ENCODE data around the gene NRAP.

GRCh38 chr10:113663142-113663541, 699 bp downstream of the NRAP start:
- TF ChIP-seq, protein P1, sequence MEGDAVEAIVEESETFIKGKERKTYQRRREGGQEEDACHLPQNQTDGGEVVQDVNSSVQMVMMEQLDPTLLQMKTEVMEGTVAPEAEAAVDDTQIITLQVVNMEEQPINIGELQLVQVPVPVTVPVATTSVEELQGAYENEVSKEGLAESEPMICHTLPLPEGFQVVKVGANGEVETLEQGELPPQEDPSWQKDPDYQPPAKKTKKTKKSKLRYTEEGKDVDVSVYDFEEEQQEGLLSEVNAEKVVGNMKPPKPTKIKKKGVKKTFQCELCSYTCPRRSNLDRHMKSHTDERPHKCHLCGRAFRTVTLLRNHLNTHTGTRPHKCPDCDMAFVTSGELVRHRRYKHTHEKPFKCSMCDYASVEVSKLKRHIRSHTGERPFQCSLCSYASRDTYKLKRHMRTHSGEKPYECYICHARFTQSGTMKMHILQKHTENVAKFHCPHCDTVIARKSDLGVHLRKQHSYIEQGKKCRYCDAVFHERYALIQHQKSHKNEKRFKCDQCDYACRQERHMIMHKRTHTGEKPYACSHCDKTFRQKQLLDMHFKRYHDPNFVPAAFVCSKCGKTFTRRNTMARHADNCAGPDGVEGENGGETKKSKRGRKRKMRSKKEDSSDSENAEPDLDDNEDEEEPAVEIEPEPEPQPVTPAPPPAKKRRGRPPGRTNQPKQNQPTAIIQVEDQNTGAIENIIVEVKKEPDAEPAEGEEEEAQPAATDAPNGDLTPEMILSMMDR (IDR thresholded peaks at IDR 0.05), result no peak
- no peak for TF ChIP-seq POLR2A (IDR thresholded peaks at IDR 0.05)
